Caco-2 (cell line): ENCODE data around the gene RPS6KA2. TPM values are rescaled to one million over a fixed set of nuclear protein-coding genes. Genes with fewer than 3 reads are reported as not detected.

Experiments used
- BruUV-seq: library from RNA; stranded (reverse); fragments of 400-500 nt; replicated peaks from 2 replicates; lab custom pipeline; 2021; lab: Mats Ljungman, UMichigan
- CTCF ChIA-PET: fragments of 300-600 bp; sonication (Branson Sonifier 250); formaldehyde crosslinking; loops from one replicate; lab custom pipeline; 2022; ENCODE audit warnings: antibody characterized with exemption; lab: Charles Lee
- POLR2A ChIA-PET: fragments of 300-600 bp; sonication (Branson Sonifier 250); formaldehyde crosslinking; loops from one replicate; lab custom pipeline; 2022; ENCODE audit warnings: antibody characterized with exemption; lab: Charles Lee
- DNase-seq, 2 experiments: peaks; one replicate each; pipeline versions ENCODE4 v3.0.0 to v3.0.0-alpha.2; 2020 to 2022
- H3K27me3 ChIP-seq: replicated peaks from 2 replicates; pipeline ENCODE4 v1.6.0; 2011; ENCODE audit warnings: low read length; ENCODE audit not compliant: control insufficient read depth, insufficient read depth
- H3K36me3 ChIP-seq: 2 replicates; pipeline ENCODE4 v1.5.1; 2011; ENCODE audit warnings: low read length; ENCODE audit not compliant: control insufficient read depth, insufficient read depth
- H3K4me1 ChIP-seq: fragments of 250-450 bp; sonication (Bioruptor Pico); 2 replicates; pipeline ENCODE4 v1.5.1; 2020; ENCODE audit warnings: mild to moderate bottlenecking
- H3K4me3 ChIP-seq: 2 replicates; pipeline ENCODE4 v1.5.1; 2011; ENCODE audit warnings: low read depth, mild to moderate bottlenecking, control low read depth, low read length
- H3K9me3 ChIP-seq: fragments of 250-450 bp; sonication (Bioruptor Pico); 2 replicates; pipeline ENCODE4 v1.5.1; 2020; ENCODE audit warnings: mild to moderate bottlenecking, moderate library complexity
- H3K27ac Mint-ChIP-seq: one replicate; pipeline ENCODE4 v1.8.0; 2022; ENCODE audit warnings: mixed read lengths; ENCODE audit not compliant: unreplicated experiment
- H3K27me3 Mint-ChIP-seq: one replicate; pipeline ENCODE4 v1.8.0; 2022; ENCODE audit warnings: mixed read lengths; ENCODE audit not compliant: insufficient read depth, unreplicated experiment
- H3K36me3 Mint-ChIP-seq: one replicate; pipeline ENCODE4 v1.8.0; 2022; ENCODE audit warnings: mild to moderate bottlenecking, mixed read lengths; ENCODE audit not compliant: insufficient read depth, unreplicated experiment
- H3K4me1 Mint-ChIP-seq: one replicate; pipeline ENCODE4 v1.8.0; 2022; ENCODE audit warnings: low read depth, mixed read lengths; ENCODE audit not compliant: unreplicated experiment
- H3K4me3 Mint-ChIP-seq: one replicate; pipeline ENCODE4 v1.8.0; 2022; ENCODE audit warnings: mild to moderate bottlenecking, moderate library complexity, mixed read lengths; ENCODE audit not compliant: unreplicated experiment
- H3K9me3 Mint-ChIP-seq: one replicate; pipeline ENCODE4 v1.8.0; 2022; ENCODE audit warnings: mixed read lengths; ENCODE audit not compliant: unreplicated experiment
- intact Hi-C: fragments of 100-400 bp; cut with micrococcal nuclease; formaldehyde crosslinking; loops from one replicate; pipeline ENCODE4 v1.10.0; 2022; ENCODE audit not compliant: unreplicated experiment
- total RNA-seq: library from RNA; stranded (reverse); gene quantifications from 2 replicates; pipeline ENCODE4 v1.2.3, GENCODE V29; 2022
- TF ChIP-seq, protein P1 (sequence below), 2 experiments: fragments of 200-600 bp in 1 of 2; IDR thresholded peaks; 1 replicate in 1 of 2; 2 replicates in 1 of 2; pipeline versions ENCODE4 v1.5.1 to v1.8.0; 2011 to 2022; ENCODE audit warnings: antibody characterized with exemption in 1 of 2, control low read depth in 1 of 2, inconsistent platforms in 1 of 2, low read depth in 1 of 2, low read length in 1 of 2, mild to moderate bottlenecking in 1 of 2, moderate library complexity in 1 of 2; ENCODE audit not compliant: insufficient read depth in 1 of 2, severe bottlenecking in 1 of 2, unreplicated experiment in 1 of 2

RPS6KA2 gene
- total RNA-seq, 1 experiment from 2014 or later: 5.6 TPM

DNA sequence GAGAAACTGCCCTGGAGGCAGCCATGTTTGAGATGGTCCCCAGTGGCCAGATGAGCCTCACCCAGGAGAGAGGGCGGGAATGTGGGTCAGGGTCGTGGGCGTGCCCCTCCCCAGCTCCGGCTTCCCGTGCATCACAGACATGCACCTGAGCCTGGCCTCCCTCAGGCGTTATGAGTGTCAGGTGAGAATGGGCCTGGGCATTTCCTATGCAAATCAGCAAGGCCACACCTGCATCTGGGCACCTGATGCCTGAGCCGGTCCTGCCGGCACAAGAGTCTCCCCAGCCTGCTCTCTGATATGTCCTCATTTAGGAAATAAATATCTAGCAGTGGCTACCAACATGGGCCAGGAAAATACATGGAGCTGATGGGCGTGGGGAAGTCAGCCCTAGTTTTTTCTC, 123.0 kb downstream of the RPS6KA2 start:
- ChIA-PET CTCF (no interaction called here), POLR2A (no interaction called here)
- H3K9me3 Mint-ChIP-seq: no peaks in the 10 kb centered on the region
- intact Hi-C loops: no loop called here
- Histone ChIP-seq H3K27me3 (no peaks in the 10 kb centered on the region), H3K4me3 (no peak overlapping the region), H3K4me1 (no peaks in the 10 kb centered on the region), H3K9me3 (no peaks in the 10 kb centered on the region), H3K36me3 (no peaks in the 10 kb centered on the region)
- TF ChIP-seq, protein P1, sequence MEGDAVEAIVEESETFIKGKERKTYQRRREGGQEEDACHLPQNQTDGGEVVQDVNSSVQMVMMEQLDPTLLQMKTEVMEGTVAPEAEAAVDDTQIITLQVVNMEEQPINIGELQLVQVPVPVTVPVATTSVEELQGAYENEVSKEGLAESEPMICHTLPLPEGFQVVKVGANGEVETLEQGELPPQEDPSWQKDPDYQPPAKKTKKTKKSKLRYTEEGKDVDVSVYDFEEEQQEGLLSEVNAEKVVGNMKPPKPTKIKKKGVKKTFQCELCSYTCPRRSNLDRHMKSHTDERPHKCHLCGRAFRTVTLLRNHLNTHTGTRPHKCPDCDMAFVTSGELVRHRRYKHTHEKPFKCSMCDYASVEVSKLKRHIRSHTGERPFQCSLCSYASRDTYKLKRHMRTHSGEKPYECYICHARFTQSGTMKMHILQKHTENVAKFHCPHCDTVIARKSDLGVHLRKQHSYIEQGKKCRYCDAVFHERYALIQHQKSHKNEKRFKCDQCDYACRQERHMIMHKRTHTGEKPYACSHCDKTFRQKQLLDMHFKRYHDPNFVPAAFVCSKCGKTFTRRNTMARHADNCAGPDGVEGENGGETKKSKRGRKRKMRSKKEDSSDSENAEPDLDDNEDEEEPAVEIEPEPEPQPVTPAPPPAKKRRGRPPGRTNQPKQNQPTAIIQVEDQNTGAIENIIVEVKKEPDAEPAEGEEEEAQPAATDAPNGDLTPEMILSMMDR (IDR thresholded peaks at IDR 0.05; ENCODE audit: insufficient read depth in 1 of 2, low read depth in 1 of 2, low read length in 1 of 2, severe bottlenecking in 1 of 2, unreplicated experiment in 1 of 2): no peak
- H3K27me3 Mint-ChIP-seq: peaks cover 8% of the 10 kb centered on the region
- no TSS peak for BruUV-seq
- DNase-seq: no peak
- H3K4me3 Mint-ChIP-seq: no peak overlapping the region
- H3K4me1 Mint-ChIP-seq: no peaks in the 10 kb centered on the region
- no peak overlapping the region for H3K27ac Mint-ChIP-seq
- no peaks in the 10 kb centered on the region for H3K36me3 Mint-ChIP-seq

DNA sequence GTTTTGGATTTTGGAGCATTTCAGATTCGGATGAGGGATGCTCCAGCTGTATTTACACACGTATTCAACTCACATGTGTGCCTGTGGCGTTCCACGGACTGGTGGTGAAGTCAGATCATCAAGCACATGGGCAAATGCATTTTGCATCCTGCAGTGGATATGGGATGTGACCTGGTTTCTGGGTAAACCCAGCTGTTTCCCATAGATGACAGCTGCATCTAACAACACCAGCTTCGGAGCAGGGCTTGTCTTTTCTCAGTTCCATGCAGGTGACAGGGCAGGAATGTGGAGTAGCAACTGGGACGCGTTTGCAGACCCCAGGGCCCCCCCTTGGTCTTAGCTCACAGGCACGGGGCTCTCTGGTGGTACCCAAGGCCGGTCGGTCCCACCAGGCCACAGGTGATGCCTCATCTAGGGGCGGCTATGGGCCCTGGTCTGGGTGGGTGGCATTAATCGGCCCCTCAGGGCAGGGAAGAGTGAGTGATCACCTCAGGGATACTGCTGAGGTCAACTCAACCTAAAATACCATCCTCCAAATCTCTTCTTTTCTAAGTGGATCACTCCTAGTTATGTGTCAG, 123.8 kb downstream of the RPS6KA2 start:
- no TSS peak for BruUV-seq
- DNase-seq: no peak
- no peak overlapping the region for H3K27ac Mint-ChIP-seq
- intact Hi-C loops: no loop called here
- H3K4me3 Mint-ChIP-seq: no peak overlapping the region
- Histone ChIP-seq H3K9me3 (no peaks in the 10 kb centered on the region), H3K27me3 (no peaks in the 10 kb centered on the region), H3K36me3 (no peaks in the 10 kb centered on the region), H3K4me1 (no peaks in the 10 kb centered on the region), H3K4me3 (no peak overlapping the region)
- H3K9me3 Mint-ChIP-seq: no peaks in the 10 kb centered on the region
- ChIA-PET CTCF (no interaction called here), POLR2A (no interaction called here)
- H3K36me3 Mint-ChIP-seq: no peaks in the 10 kb centered on the region
- H3K27me3 Mint-ChIP-seq: peaks cover 8% of the 10 kb centered on the region
- TF ChIP-seq, protein P1 (IDR thresholded peaks at IDR 0.05; ENCODE audit: insufficient read depth in 1 of 2, low read depth in 1 of 2, low read length in 1 of 2, severe bottlenecking in 1 of 2, unreplicated experiment in 1 of 2): no peak
- no peaks in the 10 kb centered on the region for H3K4me1 Mint-ChIP-seq

DNA sequence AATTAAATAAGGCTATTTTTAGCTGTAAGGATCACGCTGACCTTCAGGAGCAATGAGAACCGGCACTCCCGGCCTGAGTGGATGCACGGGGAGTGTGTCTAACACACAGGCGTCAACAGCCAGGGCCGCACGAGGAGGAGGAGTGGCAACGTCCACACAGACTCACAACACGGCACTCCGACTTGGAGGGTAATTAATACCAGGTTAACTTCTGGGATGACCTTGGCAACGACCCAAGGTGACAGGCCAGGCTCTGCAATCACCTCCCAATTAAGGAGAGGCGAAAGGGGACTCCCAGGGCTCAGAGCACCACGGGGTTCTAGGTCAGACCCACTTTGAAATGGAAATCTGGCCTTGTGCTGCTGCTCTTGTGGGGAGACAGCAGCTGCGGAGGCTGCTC, 124.6 kb downstream of the RPS6KA2 start:
- Histone ChIP-seq H3K4me1 (no peaks in the 10 kb centered on the region), H3K36me3 (no peaks in the 10 kb centered on the region), H3K27me3 (no peaks in the 10 kb centered on the region), H3K9me3 (no peaks in the 10 kb centered on the region), H3K4me3 (no peak overlapping the region)
- H3K4me1 Mint-ChIP-seq: no peaks in the 10 kb centered on the region
- H3K27ac Mint-ChIP-seq: no peak overlapping the region
- intact Hi-C loops: no loop called here
- no peak overlapping the region for H3K4me3 Mint-ChIP-seq
- no peaks in the 10 kb centered on the region for H3K36me3 Mint-ChIP-seq
- peaks cover 8% of the 10 kb centered on the region for H3K27me3 Mint-ChIP-seq
- no peaks in the 10 kb centered on the region for H3K9me3 Mint-ChIP-seq
- no TSS peak for BruUV-seq
- ChIA-PET CTCF (no interaction called here), POLR2A (no interaction called here)
- TF ChIP-seq, protein P1 (IDR thresholded peaks at IDR 0.05; ENCODE audit: insufficient read depth in 1 of 2, low read depth in 1 of 2, low read length in 1 of 2, severe bottlenecking in 1 of 2, unreplicated experiment in 1 of 2): no peak
- DNase-seq: no peak
